GM19043 (cell line): ENCODE data around the gene LRRN2.
"Not testable (repeated sequence)": the region's sequence is repeated elsewhere in the genome, so short reads cannot be mapped to it uniquely, and the experiment has no call there.

Source experiments
- ATAC-seq: cut with Tn5 transposase; IDR thresholded peaks from one replicate; pipeline ENCODE4 v1.9.1; 2021; ENCODE audit warnings: low read depth; ENCODE audit not compliant: unreplicated experiment

Gene LRRN2

DNA sequence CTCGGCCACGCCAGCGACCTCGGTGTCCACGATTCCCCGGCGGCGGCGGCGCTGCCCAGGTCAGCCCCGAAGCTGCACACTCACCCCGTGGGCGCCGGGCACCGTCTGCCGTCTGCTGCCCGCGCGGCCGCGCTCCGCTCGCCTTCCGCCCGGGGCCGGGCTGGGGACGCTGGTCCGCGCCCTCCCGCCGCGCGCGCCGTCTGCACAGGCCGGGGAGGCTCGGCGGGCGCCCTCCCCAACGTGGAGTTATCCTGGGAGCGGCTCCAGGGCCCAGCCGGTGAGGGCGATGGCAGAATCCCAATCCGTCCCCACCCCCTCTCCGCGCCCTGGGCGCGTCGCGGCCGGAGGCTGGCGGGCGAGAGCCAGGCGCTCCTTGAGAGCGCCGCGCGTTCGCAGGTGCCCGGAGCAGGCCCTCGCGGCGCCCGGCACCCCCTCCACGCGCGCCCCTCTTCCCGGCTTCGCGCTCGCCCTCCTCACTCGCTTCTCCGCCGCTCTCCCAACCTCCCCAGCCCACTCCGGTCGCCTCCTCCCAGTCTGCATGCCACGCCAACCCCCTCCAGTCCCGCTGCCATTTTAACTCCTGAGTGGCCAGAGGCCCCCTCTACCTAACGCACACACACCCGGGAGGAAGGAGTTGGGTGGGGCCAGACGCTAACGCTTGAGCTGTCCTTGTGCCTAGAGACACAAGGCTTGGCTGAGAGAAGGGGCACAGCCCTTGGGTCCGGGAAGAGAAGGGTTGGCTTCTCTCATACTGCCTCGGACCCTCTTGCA is at the start of gene LRRN2:
Gene LRRN2, minus strand, starts transcription at position 503 of the 771 bp plus-strand sequence. CDS start 65,746 bp downstream, outside the sequence.
- no peak for ATAC-seq

DNA sequence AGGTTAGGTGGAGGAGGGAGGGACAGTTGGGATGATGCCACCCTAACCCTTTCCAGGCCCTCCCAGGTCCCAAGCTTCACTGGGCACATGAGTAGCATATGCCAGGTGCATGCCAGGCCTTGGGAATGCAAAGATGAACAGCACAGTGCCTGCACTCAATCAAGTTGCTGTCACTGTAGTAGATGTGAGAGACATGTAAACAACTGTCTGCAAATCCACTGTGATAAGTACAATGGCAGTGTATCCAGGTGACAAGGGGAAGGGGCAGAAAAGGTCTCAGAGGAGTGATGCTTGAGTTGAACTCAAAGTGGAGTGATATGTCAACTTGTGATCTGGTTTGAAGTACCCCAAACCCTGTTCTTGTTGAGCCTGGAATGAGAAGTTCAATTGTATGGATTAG is 49.5 kb upstream of the LRRN2 start:
- ATAC-seq = no peak

DNA sequence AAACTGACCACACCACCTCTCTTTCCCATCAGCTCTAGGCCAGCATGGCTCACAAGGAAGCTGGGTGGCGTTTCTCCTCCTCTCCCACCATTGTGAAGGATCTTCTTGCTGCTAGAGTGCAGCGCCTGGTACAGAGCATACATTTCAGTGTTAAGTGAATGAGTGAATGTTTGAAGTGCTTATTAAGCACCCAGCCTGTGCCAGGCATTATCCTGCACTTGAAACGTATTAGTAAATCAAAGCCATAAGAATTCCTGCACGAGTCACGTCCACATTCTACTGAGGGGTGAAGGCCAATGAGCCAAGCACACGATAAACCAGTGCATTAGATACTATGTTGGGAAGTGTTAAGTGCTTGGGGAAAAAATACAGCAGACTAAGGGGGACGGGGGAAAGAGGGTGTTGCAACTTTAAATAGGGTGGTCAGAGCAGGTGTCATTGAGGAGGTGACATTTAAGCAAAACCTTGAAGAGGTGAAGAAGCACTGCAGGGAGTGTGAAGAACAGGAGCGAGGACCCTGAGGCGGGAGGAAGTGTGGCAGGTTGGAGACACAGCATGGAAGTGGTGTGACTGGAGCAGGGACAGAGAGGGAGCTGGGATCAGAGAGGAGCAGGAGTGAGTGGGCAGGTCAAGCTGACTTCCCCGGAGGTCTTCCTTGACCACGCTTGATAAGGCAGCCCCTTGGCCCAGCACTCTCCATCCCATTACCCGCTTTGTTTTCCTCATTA is 48.5 kb upstream of the LRRN2 start:
- no peak for ATAC-seq

DNA sequence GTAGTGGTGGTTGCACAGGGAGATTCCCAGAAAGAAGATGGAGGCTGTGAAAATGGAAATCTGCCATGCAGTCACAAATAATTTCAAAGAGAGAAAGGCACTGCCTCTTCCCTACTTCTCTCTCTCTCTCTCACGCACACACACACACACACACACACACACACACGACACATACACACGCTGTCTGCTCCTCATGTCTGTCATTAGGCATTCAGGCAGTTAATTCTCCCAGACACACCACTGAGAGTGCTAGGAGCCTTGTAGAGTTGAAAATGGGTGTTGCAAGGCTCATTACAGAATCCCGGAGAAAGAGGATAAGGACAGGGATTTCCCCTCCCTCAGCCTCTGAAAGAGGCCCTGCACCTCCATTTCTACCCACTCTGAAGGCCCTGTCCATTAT is 47.8 kb upstream of the LRRN2 start:
- ATAC-seq = no peak

DNA sequence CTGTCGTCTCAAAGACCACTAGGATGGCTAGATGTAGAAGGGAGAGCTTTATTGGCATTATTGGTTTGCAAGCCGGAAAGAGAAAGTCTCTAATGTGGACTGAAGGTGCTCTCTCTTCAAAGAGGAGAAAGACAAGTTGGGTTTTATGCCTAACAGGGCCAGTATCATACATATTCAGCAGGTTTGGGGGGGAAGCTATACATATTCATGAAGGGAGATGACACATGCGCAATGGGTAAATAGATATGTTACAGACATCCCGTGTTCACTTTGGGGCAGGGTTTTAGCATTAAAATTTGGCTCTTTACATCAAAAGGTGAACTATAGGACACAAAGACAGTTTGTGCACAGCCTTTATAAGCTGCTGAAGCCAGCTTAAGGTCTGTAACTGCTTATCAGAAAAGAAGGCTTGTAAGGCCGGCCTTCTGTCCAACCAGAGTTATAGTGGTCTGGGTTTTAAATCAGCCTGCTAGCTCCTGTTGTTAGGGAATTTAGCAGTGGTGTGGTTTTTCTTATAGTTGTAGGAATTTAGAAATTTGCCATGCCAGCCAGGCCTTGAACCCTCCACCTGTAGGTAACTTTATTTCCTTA is 46.5 kb upstream of the LRRN2 start:
- no peak for ATAC-seq

DNA sequence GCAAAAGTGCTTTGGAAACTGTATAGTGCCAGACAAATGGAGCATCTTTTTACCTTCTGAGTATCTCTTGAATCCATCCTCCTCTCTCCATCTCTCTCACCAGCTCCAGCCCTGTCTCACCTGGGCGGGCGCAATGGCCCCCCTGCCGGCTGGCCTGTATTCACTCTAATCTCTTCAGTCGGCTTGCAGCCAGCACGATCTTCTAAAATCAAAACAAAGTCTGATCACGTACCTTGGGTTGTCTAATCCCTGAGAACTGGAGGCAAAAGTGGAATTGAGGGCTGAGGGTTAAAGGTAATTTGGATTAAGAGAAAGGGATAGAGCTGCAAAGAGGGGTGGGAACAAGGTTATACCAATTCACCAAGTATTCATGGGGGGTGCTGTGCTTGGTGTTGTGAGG is 46.0 kb upstream of the LRRN2 start:
- no peak for ATAC-seq

DNA sequence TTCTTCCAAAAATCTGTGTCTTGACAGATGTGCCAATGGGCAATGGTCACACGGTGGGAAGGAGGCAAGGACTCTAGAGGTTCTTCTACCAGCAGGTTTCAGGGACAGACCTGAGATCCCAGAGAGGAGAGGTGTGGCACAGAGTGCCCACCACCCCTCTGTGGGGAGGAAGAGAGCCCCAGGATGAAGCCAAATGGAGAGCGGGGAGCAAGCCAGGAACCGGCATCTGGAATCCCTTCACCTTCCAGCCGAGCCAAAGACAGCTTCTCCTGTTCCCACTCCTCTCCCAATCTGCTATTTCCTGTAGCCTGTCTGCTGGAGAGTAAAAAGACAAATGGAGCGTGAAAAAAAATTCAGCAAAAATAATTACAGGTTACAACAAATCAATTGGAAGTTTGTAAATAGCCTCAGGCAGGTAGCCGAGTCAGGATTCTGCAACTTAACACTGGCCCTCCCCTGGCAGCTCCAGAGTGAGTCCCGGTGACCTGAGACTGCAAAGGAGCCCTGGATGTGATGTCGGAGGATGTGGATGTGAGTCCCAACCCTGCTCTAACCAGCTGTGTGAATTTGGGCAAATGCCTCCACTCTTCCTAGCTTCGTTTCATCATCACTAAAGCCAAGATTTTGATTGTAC is 45.4 kb upstream of the LRRN2 start:
- no peak for ATAC-seq

DNA sequence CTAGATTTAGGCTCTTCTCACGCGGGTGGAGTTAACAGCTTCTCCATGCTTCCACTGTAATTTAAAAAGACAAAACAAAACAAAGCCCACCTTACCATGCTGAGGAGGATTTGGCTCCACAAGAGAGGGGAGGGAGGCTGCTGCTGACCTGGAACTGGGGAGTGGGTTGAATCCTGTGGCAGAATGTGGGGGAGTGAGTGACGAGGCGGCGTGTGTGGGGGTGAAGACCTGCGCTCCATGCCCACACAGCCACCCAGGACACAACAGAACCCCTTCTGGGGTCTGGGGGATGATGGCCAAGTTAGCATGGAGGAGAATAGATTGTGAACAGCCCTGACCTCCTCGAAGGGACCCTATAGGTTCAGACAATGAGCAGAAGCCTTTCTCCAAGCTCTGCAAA is 44.0 kb upstream of the LRRN2 start:
- ATAC-seq = no peak

DNA sequence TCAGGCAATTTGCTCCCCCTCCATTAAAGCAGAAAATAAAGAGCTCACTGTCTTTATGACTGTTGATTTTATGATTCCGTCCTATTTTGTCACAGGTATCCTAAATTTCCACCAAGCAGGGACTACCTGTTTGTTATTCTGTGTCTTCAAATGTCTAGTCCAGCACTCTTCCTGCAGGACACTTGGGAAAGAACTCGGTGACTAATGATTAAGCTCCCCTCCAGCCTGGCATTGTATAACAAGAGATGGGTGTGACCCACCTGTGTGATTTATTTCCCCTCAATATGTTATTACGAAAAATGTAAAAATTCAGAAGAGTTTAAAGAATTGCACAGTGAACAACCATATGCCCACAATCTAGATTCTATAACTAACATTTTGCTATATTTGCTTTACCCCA is 42.9 kb upstream of the LRRN2 start:
- ATAC-seq = no peak

DNA sequence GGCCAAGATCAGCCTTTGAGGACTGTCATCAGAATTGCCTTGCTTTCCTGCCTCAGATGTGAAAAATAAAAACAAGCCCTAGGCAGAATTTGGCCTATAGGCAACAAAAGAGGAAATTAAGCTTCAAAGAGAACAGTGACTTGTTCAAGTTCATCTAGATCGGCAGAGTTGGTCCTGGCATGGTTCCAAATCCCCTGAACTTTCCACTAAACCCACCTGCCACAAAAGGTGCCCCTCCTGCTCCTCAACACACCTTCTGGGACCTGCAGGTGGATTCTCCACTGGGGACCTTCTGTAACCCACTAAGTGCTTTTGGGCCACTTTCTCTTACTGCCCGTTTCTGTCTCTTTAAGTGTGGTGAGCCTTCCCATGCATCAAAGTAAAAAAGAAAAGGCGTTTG is 42.5 kb upstream of the LRRN2 start:
- ATAC-seq = no peak

DNA sequence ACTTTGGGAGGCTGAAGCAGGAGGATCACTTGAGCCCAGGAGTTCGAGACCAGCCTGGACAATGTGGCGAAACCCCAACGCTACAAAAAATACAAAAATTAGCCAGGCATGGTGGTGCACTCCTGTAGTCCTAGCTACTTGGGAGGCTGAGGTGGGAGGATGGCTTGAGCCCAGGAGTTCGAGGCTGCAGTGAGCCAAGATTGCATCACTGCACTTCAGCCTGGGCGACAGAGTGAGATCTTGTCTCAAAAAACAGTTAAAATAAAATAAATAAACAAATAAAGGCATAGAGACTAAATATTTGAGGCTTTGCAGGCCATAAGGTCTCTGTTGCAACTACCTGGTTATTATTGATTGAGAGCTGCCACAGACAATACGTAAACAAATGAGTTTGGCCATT is 41.9 kb upstream of the LRRN2 start:
- not testable (repeated sequence) for ATAC-seq

DNA sequence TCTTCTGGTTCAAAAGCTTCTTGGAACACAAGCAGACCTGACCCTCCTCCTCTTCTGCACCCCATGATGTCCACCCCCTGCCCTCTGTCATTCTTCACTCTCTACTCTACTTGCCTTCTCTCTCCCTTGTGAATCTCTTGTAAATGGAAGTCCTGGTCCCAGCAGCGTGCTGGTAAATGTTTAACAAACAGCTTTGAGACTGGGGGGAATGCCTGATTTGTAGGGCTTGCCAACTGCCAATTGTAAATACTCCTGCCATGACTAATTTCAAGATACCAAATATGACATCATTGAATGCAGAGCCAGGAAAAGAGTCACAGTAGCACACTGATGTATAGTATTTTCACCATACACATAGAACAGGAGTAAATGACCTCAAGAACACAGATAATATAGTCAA is 40.9 kb upstream of the LRRN2 start:
- ATAC-seq = no peak

DNA sequence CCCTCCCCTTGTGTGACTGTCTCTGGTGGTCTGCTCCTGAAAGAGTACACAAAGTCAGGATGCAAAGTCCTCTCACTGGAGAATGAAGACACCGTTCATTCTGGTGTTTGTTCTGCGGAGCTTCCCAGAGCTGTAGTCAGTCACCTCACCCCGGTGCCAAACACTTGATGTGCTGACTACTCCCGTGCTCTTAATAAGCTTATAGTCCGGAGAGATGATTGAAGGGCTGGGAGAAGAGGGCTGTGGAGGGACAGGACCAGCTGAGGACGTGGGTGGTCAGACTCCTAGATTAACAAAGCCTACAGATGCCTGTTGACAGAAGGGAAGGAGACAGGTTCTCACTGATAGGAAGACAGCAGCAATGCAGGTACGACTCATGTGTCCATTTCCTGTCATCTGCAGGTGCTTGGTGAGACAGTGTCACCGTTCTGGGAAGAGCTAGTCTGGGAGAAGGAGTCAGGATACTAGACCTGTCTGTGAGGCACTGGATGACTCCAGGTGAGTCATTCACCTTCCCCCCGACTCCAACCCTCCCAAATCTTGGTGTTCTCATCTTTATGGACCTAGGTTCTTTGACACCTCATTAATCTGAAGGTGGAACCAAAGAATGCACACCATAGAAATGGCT is 40.4 kb upstream of the LRRN2 start:
- no peak for ATAC-seq

DNA sequence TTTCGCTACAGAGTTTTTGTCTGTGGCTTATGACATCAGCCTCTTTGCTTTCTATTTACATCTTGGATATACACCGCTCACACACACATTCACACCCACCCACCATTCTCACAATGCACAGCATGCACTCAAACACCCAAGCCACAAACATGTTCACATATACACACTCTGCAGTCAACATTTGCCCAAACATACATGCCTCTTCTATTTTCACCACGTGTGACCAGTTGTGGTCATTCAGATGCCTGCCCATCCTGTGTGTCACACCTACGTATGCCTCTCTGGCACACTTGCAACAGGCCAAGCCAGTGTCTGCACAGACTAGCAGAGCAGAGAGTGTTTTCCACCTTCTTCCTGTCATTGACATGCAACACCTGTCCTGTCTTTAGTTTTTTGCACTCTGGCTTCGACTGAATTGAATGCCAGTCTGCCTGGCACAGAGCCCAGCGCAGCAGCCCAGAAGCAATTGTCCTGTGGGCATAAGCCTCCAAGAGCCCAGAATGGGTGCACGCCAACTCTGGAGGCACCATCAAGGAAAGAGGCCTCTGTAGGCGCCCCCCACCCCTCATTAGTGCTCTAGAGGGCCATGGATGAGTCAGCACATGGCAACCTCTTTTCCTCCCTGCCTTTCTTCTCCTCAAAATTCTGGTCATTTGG is 37.7 kb upstream of the LRRN2 start:
- ATAC-seq = no peak

DNA sequence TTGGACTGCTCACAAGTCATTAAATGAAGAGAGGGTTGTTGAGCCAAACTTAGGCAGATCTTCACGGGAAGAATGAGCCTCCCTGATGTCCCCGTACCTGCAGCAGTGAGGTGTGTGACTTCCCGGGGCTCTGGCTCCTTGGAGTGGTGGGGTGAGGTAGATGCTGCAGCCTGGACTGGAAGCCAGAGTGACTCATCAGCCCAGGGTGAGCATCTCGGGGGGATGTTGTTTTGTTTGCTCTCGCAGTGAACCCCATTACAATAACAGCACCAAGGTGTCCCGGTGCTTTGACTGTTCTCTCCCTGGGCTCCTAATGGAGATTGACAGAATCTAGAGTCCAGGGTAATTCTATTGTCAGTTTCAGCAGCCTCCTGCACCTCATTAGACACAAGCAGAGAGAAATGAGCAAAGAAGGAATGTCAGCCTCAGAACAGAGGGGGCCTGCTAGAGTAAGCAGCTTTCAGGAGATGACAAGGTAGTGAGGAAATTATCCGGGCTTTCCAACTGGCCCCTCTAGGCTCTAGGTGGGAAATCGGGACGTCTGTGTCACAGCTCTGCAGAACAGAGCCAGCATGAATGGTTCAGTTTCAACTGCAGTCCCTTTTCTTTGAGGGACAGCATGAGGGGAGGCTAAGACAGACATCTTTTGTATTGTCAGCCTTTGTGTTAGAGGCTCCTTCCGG is 36.0 kb upstream of the LRRN2 start:
- no peak for ATAC-seq

DNA sequence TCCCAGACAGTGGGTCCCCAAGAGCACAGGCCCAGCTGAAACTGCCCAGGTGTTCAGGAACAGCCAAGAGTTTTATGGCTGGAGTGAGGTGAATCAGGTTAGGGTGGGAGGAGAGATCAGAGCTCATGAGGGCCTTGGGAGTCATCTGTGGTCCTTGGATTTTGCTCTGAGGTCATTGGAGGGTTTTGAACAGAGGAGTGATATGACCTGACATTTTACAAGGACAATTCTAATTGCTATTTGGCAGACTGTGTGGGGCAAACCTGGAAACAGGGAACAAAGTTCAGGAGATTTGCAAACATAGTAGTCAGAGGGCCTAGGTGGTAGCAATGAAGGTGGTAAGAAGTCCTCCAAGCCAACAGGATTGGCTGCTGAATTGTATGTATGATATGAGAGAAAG is 31.1 kb upstream of the LRRN2 start:
- no peak for ATAC-seq

DNA sequence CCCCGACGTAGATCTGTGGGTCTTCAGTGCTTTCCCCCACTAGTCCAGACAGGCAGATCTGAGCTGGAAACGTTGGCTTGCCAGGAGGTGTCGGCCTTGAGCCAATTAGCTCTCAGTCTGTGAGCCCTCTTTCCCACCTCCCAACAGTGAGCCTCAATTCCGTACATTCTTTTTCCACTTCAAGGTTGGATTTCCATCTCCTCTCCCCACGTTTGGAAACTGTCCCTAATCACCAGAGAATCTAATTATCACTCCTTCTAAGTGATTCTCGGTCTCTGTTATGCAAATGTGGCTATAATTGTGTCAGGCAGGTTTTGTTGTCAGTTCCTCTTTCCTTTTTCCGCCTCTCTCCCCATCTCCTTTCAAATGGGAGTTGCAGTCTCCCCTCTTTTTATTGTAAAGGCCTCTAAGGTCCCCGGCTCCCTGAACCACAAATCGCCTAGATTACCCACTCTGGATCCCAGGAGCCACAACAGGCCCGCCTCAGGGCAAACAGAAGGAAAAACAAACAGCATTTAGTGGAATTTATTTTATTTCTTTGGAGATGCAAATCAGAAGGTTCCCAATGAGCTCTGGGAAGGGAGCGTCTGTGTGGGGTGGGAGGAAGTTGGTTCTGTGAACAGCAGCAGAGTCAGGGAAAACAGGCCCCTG is 29.4 kb upstream of the LRRN2 start:
- ATAC-seq = no peak

DNA sequence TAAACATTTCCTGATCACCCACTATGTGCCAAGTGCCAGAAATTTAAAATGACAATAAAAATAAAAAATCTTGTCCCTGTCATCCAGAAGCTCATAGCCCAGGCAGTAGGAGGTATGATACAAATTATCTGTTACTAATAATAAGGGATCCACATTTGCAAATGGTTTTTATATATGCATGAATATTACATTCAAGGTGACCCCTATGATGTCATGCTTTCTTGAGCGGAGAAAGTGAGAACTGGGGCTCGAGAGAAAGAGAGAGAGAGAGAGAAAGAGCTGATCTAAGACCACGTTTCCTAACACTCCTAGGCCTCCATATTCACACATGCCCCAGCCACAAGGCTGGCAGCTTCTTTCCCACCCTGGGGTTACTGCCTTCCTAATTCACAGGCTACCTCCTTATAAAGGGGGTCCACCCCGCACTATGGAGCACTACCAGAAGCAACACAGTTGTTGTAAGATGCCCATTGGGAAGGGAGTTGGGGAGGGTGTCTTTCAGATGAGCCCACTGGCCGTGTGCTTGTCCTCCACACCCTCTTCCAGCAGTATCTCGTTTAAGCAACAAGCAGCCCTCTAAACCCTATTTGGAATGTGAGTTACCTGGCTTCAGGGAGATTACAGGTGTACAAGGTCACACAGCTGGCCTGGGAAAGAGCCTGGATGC is 28.8 kb upstream of the LRRN2 start:
- ATAC-seq = no peak

DNA sequence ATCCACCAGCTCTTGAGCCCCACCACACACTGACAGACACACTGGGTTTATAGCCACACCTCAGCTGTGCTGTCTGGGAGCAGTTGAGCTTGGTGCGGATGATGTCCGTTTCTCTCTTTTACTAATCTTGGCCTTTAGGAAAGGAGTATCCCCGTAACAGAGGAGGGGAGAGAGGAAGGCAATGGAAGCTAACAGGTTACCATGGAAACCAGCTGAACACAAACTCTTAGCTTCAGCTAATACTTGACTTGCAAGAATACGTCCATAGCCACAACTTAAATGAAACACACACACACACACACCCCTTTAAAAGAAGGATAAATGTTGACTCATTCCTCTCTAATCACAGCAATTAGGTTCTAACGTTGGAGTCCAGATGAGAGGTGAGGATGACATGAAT is 28.0 kb upstream of the LRRN2 start:
- no peak for ATAC-seq
